Measurements from ENCODE around the gene ADGRV1.
"Not testable (repeated sequence)": the region's sequence is repeated elsewhere in the genome, so short reads cannot be mapped to it uniquely, and the experiment has no call there.

The ADGRV1 gene

DNA sequence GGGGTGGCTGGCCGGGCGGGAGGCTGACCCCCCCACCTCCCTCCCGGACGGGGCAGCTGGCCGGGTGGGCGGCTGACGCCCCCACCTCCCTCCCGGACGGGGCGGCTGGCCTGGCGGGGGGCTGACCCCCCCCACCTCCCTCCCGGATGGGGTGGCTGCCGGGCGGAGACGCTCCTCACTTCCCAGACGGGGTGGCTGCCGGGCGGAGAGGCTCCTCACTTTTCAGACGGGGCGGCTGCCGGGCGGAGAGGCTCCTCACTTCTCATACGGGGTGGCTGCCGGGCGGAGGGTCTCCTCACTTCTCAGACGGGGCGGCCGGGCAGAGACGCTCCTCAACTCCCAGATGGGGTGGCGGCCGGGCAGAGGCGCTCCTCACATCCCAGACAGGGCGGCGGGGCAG lies 37.2 kb downstream of the ADGRV1 start:
- H3K4me3 Mint-ChIP-seq; H3K27me3 Mint-ChIP-seq; intact Hi-C loops (cut with micrococcal nuclease); H3K4me1 Mint-ChIP-seq (ENCODE audit: low read depth); H3K36me3 Mint-ChIP-seq (ENCODE audit: low read depth); H3K9me3 Mint-ChIP-seq; H3K27ac Mint-ChIP-seq: not testable (repeated sequence)

DNA sequence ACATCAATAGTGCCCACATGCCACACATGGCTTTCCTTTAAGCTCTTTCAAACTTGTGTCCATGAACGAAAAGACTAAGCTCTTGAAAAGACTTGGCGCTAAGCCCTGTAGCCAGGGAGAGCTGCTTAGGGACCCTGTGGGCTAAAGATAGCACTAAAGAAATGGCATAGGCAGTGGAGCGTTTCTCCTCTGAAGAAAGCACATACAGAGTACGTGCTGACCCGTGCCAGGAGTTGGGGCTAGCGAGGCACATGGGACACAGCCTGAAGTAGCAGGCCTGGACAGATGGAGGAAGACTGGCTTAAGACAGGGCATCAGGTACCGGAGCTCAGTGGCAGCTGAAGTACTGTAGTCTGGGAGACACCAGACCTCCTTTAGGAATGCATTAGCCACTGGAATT lies 39.7 kb downstream of the ADGRV1 start:
- Mint-ChIP-seq H3K4me3 (no peak overlapping the region), H3K36me3 (ENCODE audit: low read depth) (no peaks in the 10 kb centered on the region), H3K27ac (no peak overlapping the region), H3K27me3 (peaks cover 1% of the 10 kb centered on the region), H3K9me3 (no peaks in the 10 kb centered on the region), H3K4me1 (ENCODE audit: low read depth) (no peaks in the 10 kb centered on the region)
- intact Hi-C loops (cut with micrococcal nuclease): no loop called here

DNA sequence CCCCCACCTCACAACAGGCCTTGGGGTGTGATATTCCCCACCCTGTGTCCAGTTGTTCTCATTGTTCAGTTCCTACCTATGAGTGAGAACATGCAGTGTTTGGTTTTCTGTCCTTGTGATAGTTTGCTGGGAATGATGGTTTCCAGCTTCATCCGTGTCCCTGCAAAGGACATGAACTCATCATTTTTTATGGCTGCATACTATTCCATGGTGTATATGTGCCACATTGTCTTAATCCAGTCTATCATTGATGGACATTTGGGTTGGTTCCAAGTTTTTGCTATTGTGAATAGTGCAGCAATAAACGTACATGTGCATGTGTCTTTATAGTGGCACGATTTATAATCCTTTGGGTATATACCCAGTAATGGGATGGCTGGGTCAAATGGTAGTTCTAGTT lies 41.7 kb downstream of the ADGRV1 start:
- H3K27ac Mint-ChIP-seq; intact Hi-C loops (cut with micrococcal nuclease); H3K9me3 Mint-ChIP-seq; H3K27me3 Mint-ChIP-seq; H3K4me1 Mint-ChIP-seq (ENCODE audit: low read depth); H3K36me3 Mint-ChIP-seq (ENCODE audit: low read depth); H3K4me3 Mint-ChIP-seq: not testable (repeated sequence)

DNA sequence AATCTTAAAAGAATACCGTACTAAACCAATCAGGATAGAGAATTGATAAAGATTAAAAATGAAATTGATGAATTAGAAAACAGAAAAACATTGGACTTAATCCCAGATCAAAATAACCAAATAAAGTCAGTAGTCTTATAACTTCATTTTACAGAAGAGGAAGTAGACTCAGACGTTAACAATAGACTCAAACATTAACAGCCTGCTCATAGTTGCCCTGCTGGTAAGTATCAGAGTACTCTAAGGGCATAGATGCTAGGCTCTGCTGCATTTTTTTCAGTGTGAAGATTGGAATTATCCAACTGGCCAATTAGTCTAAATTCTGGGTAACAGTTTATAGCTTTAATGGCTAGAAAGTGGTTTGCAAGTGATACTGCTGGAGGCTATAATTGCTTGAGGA lies 42.9 kb downstream of the ADGRV1 start:
- intact Hi-C loops (cut with micrococcal nuclease): no loop called here
- peaks cover 1% of the 10 kb centered on the region for H3K27me3 Mint-ChIP-seq

DNA sequence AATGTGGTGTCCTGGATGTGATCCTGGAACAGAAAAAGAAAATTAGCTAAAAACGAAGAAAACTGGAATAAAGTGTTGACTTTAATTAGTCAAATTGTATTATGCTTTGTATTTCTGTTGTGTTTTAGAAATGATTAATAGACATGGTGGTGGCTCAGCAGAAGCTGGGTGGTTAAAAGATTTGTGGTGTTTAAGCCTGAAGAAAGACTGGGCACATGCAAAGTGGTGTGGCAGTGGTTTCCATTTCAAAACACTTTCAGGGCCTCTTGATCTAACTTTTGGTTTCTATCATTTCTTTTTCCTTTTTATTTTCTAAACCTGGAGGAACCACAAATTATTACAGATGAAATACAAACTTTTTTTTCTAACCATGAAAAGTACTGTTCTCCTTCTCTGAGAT lies 44.1 kb downstream of the ADGRV1 start:
- H3K9me3 Mint-ChIP-seq: no peaks in the 10 kb centered on the region
- H3K27me3 Mint-ChIP-seq: peaks cover 4% of the 10 kb centered on the region
- no peak overlapping the region for H3K27ac Mint-ChIP-seq

More for the DNA sequence above, 42.9 kb downstream of the ADGRV1 start:
- no peaks in the 10 kb centered on the region for H3K36me3 Mint-ChIP-seq (ENCODE audit: low read depth)
- H3K4me3 Mint-ChIP-seq: no peak overlapping the region
- no peaks in the 10 kb centered on the region for H3K9me3 Mint-ChIP-seq
- H3K27ac Mint-ChIP-seq: no peak overlapping the region
- H3K4me1 Mint-ChIP-seq (ENCODE audit: low read depth): peaks cover 5% of the 10 kb centered on the region

DNA sequence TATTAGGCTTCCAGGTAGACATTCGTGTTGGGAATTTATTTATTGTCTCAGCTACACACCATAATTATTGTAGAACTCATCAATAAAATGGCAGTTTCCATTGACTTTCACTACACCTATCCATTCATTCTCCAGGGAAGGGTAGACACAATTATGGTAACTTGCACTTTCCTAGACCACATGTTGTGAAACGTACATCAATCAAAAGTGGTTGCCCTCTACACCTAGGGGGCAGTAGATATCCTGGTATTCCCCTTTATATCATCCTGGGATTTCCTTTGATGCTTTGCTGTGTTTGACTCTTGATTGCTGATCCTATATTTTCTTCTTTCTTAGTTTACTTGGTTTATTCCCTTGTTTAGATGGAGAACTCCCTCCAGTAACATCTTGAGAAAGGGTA lies 47.9 kb downstream of the ADGRV1 start:
- Mint-ChIP-seq H3K4me1 (ENCODE audit: low read depth) (peaks cover 5% of the 10 kb centered on the region), H3K27me3 (peaks cover 3% of the 10 kb centered on the region), H3K27ac (no peak overlapping the region), H3K36me3 (ENCODE audit: low read depth) (no peaks in the 10 kb centered on the region), H3K9me3 (no peaks in the 10 kb centered on the region), H3K4me3 (no peak overlapping the region)
- intact Hi-C loops (cut with micrococcal nuclease): loop anchor here (5.0 kb wide), 1 partner anchor 176 kb away; no protein-coding TSS in a partner anchor

More for the DNA sequence above, 44.1 kb downstream of the ADGRV1 start:
- peaks cover 5% of the 10 kb centered on the region for H3K4me1 Mint-ChIP-seq (ENCODE audit: low read depth)
- no peaks in the 10 kb centered on the region for H3K36me3 Mint-ChIP-seq (ENCODE audit: low read depth)
- intact Hi-C loops (cut with micrococcal nuclease): no loop called here
- H3K4me3 Mint-ChIP-seq: no peak overlapping the region

DNA sequence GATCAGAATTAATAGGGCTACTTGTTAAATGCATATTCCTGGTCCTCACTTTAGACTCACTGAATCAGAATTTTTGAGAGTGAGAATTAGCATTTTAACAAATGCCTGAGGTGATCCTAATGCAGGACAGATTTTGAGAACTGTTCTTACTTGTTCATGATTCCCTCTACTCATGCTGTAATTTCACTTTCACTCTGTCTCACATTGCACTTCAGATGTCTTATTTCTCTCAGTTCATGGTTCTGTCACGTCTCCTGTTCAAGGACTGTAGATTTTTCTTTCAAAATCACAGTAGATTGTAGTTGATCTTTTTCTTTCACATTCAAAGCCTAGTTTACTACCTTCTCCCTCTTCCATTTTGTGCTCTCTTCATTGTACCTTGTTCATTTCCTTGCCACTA lies 54.3 kb downstream of the ADGRV1 start:
- Mint-ChIP-seq H3K27me3 (no peaks in the 10 kb centered on the region), H3K4me3 (no peak overlapping the region), H3K27ac (peak overlapping the region; percentile 13), H3K4me1 (ENCODE audit: low read depth) (peaks cover 20% of the 10 kb centered on the region), H3K36me3 (ENCODE audit: low read depth) (no peaks in the 10 kb centered on the region), H3K9me3 (no peaks in the 10 kb centered on the region)
- intact Hi-C loops (cut with micrococcal nuclease): no loop called here

DNA sequence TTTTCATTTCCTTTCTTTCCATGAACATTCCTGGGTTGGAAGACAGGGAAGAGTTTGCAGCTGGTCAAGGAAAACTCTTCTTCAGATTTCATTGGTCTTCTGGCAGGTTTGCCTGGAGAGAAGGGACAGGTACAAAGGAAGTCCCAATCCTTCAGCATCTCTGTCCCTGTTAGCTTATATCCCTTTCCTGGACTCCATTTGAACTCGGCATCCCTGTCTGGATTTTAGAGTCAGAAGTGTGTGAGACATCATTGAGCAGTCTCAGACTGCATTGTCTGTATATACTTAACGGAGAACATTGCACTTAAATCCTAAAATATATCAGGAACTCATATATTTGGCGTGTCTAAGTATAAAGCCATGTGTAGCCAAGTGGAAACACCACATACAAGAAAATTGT lies 54.9 kb downstream of the ADGRV1 start:
- H3K36me3 Mint-ChIP-seq (ENCODE audit: low read depth): no peaks in the 10 kb centered on the region
- H3K27ac Mint-ChIP-seq: peak overlapping the region; percentile 13
- peaks cover 20% of the 10 kb centered on the region for H3K4me1 Mint-ChIP-seq (ENCODE audit: low read depth)
- intact Hi-C loops (cut with micrococcal nuclease): no loop called here
- no peaks in the 10 kb centered on the region for H3K27me3 Mint-ChIP-seq
- no peak overlapping the region for H3K4me3 Mint-ChIP-seq
- H3K9me3 Mint-ChIP-seq: no peaks in the 10 kb centered on the region

DNA sequence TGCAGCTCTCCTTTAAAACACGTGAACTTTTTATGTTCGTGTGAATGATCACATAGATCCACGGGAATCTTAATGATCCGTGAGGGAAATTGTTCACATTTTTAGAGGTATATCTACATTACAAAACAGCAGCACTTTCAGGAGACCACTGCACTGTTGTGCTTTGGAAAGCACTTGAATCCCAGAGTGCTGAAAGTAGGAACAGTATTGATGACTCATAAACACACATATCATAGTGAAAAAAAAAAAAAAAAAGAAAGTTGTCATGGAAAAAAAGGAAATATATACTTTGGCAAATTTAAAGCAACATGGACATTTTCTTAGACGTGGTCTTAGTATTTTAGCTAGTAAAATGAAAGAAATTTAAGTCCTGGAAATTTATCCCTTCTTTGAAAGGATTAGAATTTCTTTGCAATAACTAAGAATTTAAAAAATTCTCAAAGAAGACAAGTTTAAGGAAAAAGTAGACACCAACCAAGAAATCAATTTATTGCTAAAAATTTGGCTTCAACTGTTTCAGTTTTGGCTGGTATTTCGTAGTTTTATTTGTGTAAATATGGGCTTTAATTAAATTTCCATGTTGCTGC lies 55.4 kb downstream of the ADGRV1 start:
- intact Hi-C loops (cut with micrococcal nuclease): no loop called here
- Mint-ChIP-seq H3K36me3 (ENCODE audit: low read depth) (no peaks in the 10 kb centered on the region), H3K27ac (no peak overlapping the region), H3K9me3 (no peaks in the 10 kb centered on the region), H3K4me3 (no peak overlapping the region), H3K27me3 (no peaks in the 10 kb centered on the region), H3K4me1 (ENCODE audit: low read depth) (peaks cover 20% of the 10 kb centered on the region)

DNA sequence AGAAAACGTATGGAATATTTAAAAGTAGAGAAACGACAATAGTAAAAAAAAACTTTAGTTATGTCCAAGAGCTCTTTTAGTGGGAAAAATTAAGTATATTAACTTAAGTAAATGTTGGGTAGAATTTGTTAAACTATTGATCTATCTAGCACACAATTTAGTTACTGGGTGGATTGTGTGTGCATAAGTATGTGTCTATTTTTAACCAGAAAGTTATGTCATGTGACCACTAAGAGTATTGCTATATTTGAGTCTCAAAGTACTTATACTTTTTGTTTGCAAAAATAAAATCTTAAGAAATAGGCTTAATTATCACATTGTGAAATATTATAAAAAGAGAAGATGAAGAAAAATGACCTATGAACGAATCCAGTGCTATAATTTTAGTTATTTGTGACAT lies 56.8 kb downstream of the ADGRV1 start:
- intact Hi-C loops (cut with micrococcal nuclease): no loop called here
- Mint-ChIP-seq H3K4me3 (no peak overlapping the region), H3K27ac (no peak overlapping the region), H3K9me3 (no peaks in the 10 kb centered on the region), H3K36me3 (ENCODE audit: low read depth) (no peaks in the 10 kb centered on the region), H3K4me1 (ENCODE audit: low read depth) (peaks cover 20% of the 10 kb centered on the region), H3K27me3 (no peaks in the 10 kb centered on the region)

DNA sequence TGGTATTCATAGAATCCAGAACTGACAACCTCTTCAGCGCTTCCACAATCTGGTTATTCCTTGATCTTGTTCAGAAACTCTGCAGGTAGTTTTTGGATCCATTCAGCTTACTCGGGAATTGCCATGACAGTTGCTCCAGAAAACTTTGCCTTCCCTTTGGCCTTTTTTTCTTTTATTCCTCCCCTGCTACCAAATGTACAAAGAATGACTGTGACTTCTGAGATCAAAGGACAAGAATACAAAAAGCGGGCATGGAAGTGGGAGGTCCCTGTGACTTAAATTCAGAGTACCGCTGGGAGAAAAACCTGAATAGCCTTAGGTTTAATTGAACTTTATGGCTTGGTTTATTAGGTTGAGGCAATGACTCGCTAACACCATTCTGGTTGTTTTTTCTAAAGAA lies 59.5 kb downstream of the ADGRV1 start:
- no peaks in the 10 kb centered on the region for H3K36me3 Mint-ChIP-seq (ENCODE audit: low read depth)
- H3K27me3 Mint-ChIP-seq: no peaks in the 10 kb centered on the region
- no peaks in the 10 kb centered on the region for H3K9me3 Mint-ChIP-seq
- H3K27ac Mint-ChIP-seq: no peak overlapping the region
- peaks cover 16% of the 10 kb centered on the region for H3K4me1 Mint-ChIP-seq (ENCODE audit: low read depth)
- no peak overlapping the region for H3K4me3 Mint-ChIP-seq
- intact Hi-C loops (cut with micrococcal nuclease): no loop called here

DNA sequence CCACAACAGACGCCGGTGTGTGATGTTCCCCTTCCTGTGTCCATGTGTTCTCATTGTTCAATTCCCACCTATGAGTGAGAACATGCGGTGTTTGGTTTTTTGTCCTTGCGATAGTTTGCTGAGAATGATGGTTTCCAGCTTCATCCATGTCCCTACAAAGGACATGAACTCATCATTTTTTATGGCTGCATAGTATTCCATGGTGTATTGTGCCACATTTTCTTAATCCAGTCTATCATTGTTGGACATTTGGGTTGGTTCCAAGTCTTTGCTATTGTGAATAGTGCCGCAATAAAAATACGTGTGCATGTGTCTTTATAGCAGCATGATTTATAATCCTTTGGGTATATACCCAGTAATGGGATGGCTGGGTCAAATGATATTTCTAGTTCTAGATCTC lies 61.2 kb downstream of the ADGRV1 start:
- H3K27me3 Mint-ChIP-seq; H3K9me3 Mint-ChIP-seq; H3K27ac Mint-ChIP-seq; intact Hi-C loops (cut with micrococcal nuclease); H3K36me3 Mint-ChIP-seq (ENCODE audit: low read depth); H3K4me3 Mint-ChIP-seq: not testable (repeated sequence)
- peaks cover 11% of the 10 kb centered on the region for H3K4me1 Mint-ChIP-seq (ENCODE audit: low read depth)

DNA sequence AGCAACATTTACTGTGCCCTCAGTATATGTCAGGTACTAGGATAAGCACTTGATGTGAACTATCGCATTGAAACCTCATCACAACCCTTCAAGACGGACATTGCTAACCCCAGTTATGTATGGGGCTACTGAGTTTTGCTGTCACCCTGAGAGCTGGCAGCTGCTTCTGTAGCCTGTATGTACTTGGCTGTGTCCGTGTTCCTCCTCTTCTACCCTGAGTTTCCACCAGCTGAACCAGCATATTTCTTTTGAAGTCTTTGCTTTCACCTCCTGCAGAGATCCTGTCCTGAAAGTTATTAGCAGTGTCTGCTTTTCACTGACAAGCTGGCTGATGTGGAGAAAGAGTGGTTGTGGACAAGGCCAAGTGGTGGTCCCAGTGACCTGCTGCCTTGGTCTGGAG lies 63.3 kb downstream of the ADGRV1 start:
- Mint-ChIP-seq H3K27me3 (no peaks in the 10 kb centered on the region), H3K36me3 (ENCODE audit: low read depth) (no peaks in the 10 kb centered on the region), H3K9me3 (no peaks in the 10 kb centered on the region), H3K4me3 (no peak overlapping the region), H3K27ac (no peak overlapping the region), H3K4me1 (ENCODE audit: low read depth) (no peaks in the 10 kb centered on the region)
- intact Hi-C loops (cut with micrococcal nuclease): no loop called here

DNA sequence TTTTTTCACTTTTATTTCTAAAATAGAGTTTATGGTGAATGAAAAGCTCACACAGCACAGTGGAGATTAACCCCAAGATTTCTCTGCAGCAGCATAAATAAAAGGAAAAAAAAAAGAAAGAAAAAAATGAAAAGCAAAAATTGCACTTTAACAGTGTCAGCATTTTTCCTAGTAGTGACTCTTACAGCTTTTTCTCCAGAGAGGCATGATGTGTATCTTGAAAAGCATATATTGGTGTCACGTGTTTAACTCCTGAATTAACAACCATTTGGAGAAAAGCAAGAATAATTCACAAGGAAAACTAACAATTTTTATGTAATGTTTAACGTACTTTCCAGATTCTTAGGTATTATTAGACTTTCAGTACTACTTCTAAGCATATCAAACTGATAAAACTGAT lies 67.9 kb downstream of the ADGRV1 start:
- Mint-ChIP-seq H3K27me3 (no peaks in the 10 kb centered on the region), H3K4me3 (no peak overlapping the region)

DNA sequence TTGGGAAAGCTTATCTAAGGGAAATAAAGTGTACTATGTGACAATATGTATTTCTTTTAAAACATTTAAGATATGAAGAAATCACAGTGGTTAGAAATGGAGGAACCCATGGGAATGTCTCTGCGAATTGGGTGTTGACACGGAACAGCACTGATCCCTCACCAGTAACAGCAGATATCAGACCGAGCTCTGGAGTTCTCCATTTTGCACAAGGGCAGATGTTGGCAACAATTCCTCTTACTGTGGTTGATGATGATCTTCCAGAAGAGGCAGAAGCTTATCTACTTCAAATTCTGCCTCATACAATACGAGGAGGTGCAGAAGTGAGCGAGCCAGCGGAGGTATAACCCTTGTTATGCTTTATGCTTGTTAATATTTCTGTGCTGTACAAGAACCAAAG lies 69.9 kb downstream of the ADGRV1 start:
- Mint-ChIP-seq H3K27me3 (no peaks in the 10 kb centered on the region), H3K4me1 (ENCODE audit: low read depth) (no peaks in the 10 kb centered on the region), H3K27ac (no peak overlapping the region), H3K36me3 (ENCODE audit: low read depth) (no peaks in the 10 kb centered on the region), H3K9me3 (no peaks in the 10 kb centered on the region), H3K4me3 (no peak overlapping the region)
- intact Hi-C loops (cut with micrococcal nuclease): no loop called here

More for the DNA sequence above, 67.9 kb downstream of the ADGRV1 start:
- intact Hi-C loops (cut with micrococcal nuclease): no loop called here
- Mint-ChIP-seq H3K9me3 (no peaks in the 10 kb centered on the region), H3K4me1 (ENCODE audit: low read depth) (no peaks in the 10 kb centered on the region), H3K27ac (no peak overlapping the region), H3K36me3 (ENCODE audit: low read depth) (no peaks in the 10 kb centered on the region)

Data from dendritic cell treated with granulocyte-macrophage colony-stimulating factor and Interleukin-4, amounts not matched to agents 40 ng/mL and 50 ng/mL, for 4 days (primary cell).